Measurements from ENCODE around the gene CABP4.

DNA sequence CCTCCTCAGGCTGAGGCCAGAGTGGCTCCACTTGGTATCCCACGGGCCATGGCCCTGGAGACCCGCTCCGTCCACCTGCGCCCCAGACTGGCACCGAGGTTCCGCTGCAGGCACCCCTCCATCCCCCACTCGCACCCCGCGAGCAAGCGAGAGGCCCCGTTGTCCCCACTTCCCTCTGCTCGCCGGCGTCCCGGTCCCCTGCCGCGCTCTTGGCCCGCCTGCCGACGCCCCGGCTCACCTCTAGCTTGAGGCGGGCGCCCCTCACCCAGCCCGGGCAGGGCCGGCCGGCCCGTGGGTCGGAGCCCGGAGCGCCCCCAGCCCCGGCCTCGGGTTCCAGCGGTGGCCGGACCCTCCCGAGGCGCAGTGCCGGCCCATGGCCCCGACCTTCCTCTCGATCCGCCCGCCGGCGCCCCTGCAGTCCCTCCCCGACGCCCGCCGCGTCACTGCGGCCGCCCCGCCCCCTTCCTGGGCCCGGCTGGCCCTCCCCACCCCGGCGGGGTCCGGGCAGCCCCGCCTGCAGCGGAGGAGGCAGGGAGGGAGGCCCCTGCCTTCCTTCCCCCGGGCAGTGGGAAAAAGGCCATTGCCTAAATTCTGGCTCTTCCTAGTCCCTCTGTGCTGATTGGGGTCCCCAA, 49.9 kb downstream of the CABP4 start, which contains the start of gene PITPNM1:
- TF ChIP-seq MAX (IDR thresholded peaks at IDR 0.05; ENCODE audit: insufficient read depth, insufficient read length) (no peak), POLR2A (IDR thresholded peaks at IDR 0.05; ENCODE audit: low read depth, low read length) (no peak), CTCF (IDR thresholded peaks at IDR 0.05; ENCODE audit: extremely low read depth in 1 of 2, insufficient read depth in 1 of 2, low read depth in 1 of 2, low read length in 2 of 2) (no peak)
